ENCODE data around the gene EPHA3. TPM values are rescaled to one million over a fixed set of nuclear protein-coding genes. Genes with fewer than 3 reads are reported as not detected.

The EPHA3 gene
- total and polyA plus RNA-seq, 2 of the 4 experiments (the other 2 are of a cell fraction): 0.10 to 0.18 TPM

DNA sequence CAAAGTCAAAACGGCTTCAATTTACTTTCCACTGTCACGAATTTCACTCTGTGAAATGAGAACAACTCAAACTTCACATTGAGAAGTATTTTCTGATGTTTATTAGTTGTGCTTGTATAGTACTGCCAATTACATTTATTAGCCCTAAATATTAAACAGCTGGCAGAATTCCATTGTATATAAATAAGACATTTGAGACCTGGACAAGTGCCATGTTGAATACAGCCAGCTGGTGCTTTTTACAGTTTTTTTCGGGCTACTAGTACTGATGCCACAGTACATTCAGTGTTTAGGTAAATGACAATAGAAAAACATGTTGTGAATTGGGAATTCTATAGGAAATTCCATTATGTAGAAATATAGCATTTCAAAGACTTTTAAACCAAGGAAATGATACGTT lies 79.0 kb downstream of the EPHA3 start:
- H4K91ac ChIP-seq (ENCODE audit: insufficient read depth, low read depth, low read length): no peak overlapping the region
- no peaks in the 10 kb centered on the region for H3K9me3 ChIP-seq (ENCODE audit: control insufficient read depth, insufficient read depth, low read length)
- DNase-seq: no peak
- H2AK9ac ChIP-seq (replicated peaks; ENCODE audit: low read depth, low read length, poor library complexity): no peak overlapping the region
- dilution Hi-C loops (cut with HindIII; ENCODE audit: low sequenced_read_pairs, unreplicated experiment) (no loop called here), intact Hi-C loops (cut with micrococcal nuclease) (no loop called here), in situ Hi-C loops (cut with MboI; ENCODE audit: low sequenced_read_pairs) (no loop called here)
- no peak overlapping the region for H2BK15ac ChIP-seq (ENCODE audit: low read depth, low read length)
- H2AK5ac ChIP-seq (ENCODE audit: low read depth, low read length): no peak overlapping the region
- no peak for TF ChIP-seq POLR2A (IDR thresholded peaks at IDR 0.05; ENCODE audit: low read depth, low read length)
- no peak for TF ChIP-seq CTCF (conservative IDR thresholded peaks at IDR 0.05; ENCODE audit: low read depth, low read length)
- no peak for TF ChIP-seq CEBPB (IDR thresholded peaks at IDR 0.05; ENCODE audit: low read depth, low read length)
- no peak for TF ChIP-seq ELK1 (IDR thresholded peaks at IDR 0.05; ENCODE audit: borderline replicate concordance, low read depth, low read length)
- no peak for TF ChIP-seq MXI1 (IDR thresholded peaks at IDR 0.05; ENCODE audit: borderline replicate concordance, low read depth, low read length)
- no peak for TF ChIP-seq NFE2L2 (IDR thresholded peaks at IDR 0.05; ENCODE audit: low read depth, low read length)
- no peak for TF ChIP-seq SMC3 (IDR thresholded peaks at IDR 0.05; ENCODE audit: low read depth, low read length)
- no peak for TF ChIP-seq FOS (IDR thresholded peaks at IDR 0.05; ENCODE audit: low read depth, low read length)
- TF ChIP-seq, protein P1, sequence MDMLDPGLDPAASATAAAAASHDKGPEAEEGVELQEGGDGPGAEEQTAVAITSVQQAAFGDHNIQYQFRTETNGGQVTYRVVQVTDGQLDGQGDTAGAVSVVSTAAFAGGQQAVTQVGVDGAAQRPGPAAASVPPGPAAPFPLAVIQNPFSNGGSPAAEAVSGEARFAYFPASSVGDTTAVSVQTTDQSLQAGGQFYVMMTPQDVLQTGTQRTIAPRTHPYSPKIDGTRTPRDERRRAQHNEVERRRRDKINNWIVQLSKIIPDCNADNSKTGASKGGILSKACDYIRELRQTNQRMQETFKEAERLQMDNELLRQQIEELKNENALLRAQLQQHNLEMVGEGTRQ (IDR thresholded peaks at IDR 0.05; ENCODE audit: low read depth, low read length): no peak
- no peak overlapping the region for H3K9ac ChIP-seq (ENCODE audit: low read depth, low read length)
- no peak overlapping the region for H3K4ac ChIP-seq (ENCODE audit: low read depth, low read length)
- no peak for ATAC-seq (ENCODE audit: low read depth)
- no peak overlapping the region for H3K23ac ChIP-seq (ENCODE audit: low read depth, low read length)
- no peaks in the 10 kb centered on the region for H4K20me1 ChIP-seq (ENCODE audit: insufficient read depth, low read length)
- no peaks in the 10 kb centered on the region for H3K27me3 ChIP-seq (ENCODE audit: control insufficient read depth, insufficient read depth, low read length)
- no peak overlapping the region for H4K5ac ChIP-seq (ENCODE audit: low read depth, low read length)
- H2BK5ac ChIP-seq (ENCODE audit: low read depth, low read length, poor library complexity, severe bottlenecking): no peak overlapping the region
- H3K14ac ChIP-seq (replicated peaks; ENCODE audit: low read depth, low read length): no peak overlapping the region
- no CpG with 5 or more reads among the region's 4 CpGs for WGBS, 2 experiments (ENCODE audit: extremely low coverage in 2 of 2, insufficient read length in 1 of 2)
- no peaks in the 10 kb centered on the region for H3K9me1 ChIP-seq (ENCODE audit: insufficient read depth, low read length)
- no peaks in the 10 kb centered on the region for H3K4me1 ChIP-seq (ENCODE audit: control insufficient read depth, insufficient read depth, low read length)
- no peak overlapping the region for H3K4me3 ChIP-seq (ENCODE audit: insufficient read depth, low read depth, low read length)
- no peak overlapping the region for H2BK20ac ChIP-seq (ENCODE audit: low read depth, low read length)
- H3K27ac ChIP-seq (ENCODE audit: insufficient read depth, low read length): no peak overlapping the region
- no peaks in the 10 kb centered on the region for H3K79me1 ChIP-seq (ENCODE audit: low read depth in 1 of 2, low read length in 2 of 2)
- no peak overlapping the region for H2BK120ac ChIP-seq (ENCODE audit: low read depth, low read length)
- H3K18ac ChIP-seq (ENCODE audit: low read depth, low read length): no peak overlapping the region
- no peaks in the 10 kb centered on the region for H3K36me3 ChIP-seq (ENCODE audit: control insufficient read depth, insufficient read depth, low read length)
- BruUV-seq (replicated peaks): no TSS peak
- no peak overlapping the region for H2AFZ ChIP-seq (replicated peaks; ENCODE audit: low read length, poor library complexity)
- H3K56ac ChIP-seq (ENCODE audit: extremely low read depth, insufficient read depth, low read length): no peak overlapping the region
- ChIA-PET CTCF (no interaction called here), POLR2A (ENCODE audit: unreplicated experiment) (no interaction called here)
- H4K8ac ChIP-seq (ENCODE audit: low read depth in 2 of 2, low read length in 2 of 2): no peak overlapping the region
- H3K4me2 ChIP-seq (ENCODE audit: low read depth, low read length): no peak overlapping the region
